AG08396 (cell line): ENCODE results near the gene HTR2C.
A peak's percentile ranks its signal among the peaks of the same experiment; 100 is the strongest.
"Not testable (repeated sequence)": the region's sequence is repeated elsewhere in the genome, so short reads cannot be mapped to it uniquely, and the experiment has no call there.

Experiments used
- DNase-seq: peaks from one replicate; pipeline ENCODE4 v3.0.0; 2012; ENCODE audit warnings: low spot score, mixed read lengths

Gene HTR2C

GRCh38 chrX:114583646-114584374, at the start of gene HTR2C:
Gene HTR2C, plus strand, starts transcription at chrX:114584086. Its CDS starts 142,851 bp downstream, at chrX:114726937.
- no peak for DNase-seq

GRCh38 chrX:114580336-114580735, 3.5 kb upstream of the HTR2C start:
- DNase-seq, result no peak

- DNase-seq, result no peak
Measured at GRCh38 chrX:114581528-114582263, 2.2 kb upstream of the HTR2C start.

- no peak for DNase-seq
Measured at GRCh38 chrX:114582264-114582632, 1.6 kb upstream of the HTR2C start.

- DNase-seq, result no peak
Measured at GRCh38 chrX:114582698-114583395, 1.0 kb upstream of the HTR2C start.

- no peak for DNase-seq
Measured at GRCh38 chrX:114584375-114584943, 573 bp downstream of the HTR2C start.

- DNase-seq, result no peak
Measured at GRCh38 chrX:114584983-114585842, 1.3 kb downstream of the HTR2C start.

GRCh38 chrX:114591121-114591520, 7.2 kb downstream of the HTR2C start:
- no peak for DNase-seq

- no peak for DNase-seq
Measured at GRCh38 chrX:114599305-114599704, 15.4 kb downstream of the HTR2C start.

GRCh38 chrX:114599911-114600310, 16.0 kb downstream of the HTR2C start:
- no peak for DNase-seq

GRCh38 chrX:114606619-114607018, 22.7 kb downstream of the HTR2C start:
- not testable (repeated sequence) for DNase-seq

- DNase-seq, result peak; percentile 20
Measured at GRCh38 chrX:114611018-114611619, 27.2 kb downstream of the HTR2C start.

GRCh38 chrX:114615765-114616164, 31.9 kb downstream of the HTR2C start:
- no peak for DNase-seq

GRCh38 chrX:114619874-114620273, 36.0 kb downstream of the HTR2C start:
- DNase-seq, result peak; percentile 7

GRCh38 chrX:114626323-114626722, 42.4 kb downstream of the HTR2C start:
- no peak for DNase-seq

GRCh38 chrX:114635986-114636385, 52.1 kb downstream of the HTR2C start:
- DNase-seq, result no peak

- no peak for DNase-seq
Measured at GRCh38 chrX:114650351-114650750, 66.5 kb downstream of the HTR2C start.

- DNase-seq, result no peak
Measured at GRCh38 chrX:114675365-114675764, 91.5 kb downstream of the HTR2C start.

- DNase-seq, result not testable (repeated sequence)
Measured at GRCh38 chrX:114700533-114700932, 116.6 kb downstream of the HTR2C start.

GRCh38 chrX:114709406-114709805, 125.5 kb downstream of the HTR2C start:
- no peak for DNase-seq

- no peak for DNase-seq
Measured at GRCh38 chrX:114710571-114710970, 126.7 kb downstream of the HTR2C start.
